ENCODE measurements around the gene L3MBTL4.

L3MBTL4 gene

DNA sequence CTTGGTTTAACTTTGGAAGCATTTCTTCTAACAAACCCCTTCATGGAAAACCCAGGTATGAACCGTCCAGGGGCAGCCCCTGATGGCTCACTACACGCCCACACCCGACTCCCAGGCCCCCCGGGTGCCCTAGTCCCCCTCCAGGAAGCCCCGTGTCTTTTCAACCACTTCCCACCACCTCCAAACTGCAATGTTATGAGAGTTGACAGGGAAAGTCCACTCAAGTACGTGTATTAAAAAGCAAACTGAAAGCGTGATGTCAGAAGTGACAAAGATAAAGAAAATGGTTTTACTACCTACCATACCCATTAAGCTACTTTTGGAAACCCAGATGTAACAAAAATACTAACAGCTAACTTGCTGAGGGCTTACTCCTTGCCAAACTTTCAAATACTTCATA lies 51.5 kb downstream of the L3MBTL4 start:
- DNase-seq, result no peak

DNA sequence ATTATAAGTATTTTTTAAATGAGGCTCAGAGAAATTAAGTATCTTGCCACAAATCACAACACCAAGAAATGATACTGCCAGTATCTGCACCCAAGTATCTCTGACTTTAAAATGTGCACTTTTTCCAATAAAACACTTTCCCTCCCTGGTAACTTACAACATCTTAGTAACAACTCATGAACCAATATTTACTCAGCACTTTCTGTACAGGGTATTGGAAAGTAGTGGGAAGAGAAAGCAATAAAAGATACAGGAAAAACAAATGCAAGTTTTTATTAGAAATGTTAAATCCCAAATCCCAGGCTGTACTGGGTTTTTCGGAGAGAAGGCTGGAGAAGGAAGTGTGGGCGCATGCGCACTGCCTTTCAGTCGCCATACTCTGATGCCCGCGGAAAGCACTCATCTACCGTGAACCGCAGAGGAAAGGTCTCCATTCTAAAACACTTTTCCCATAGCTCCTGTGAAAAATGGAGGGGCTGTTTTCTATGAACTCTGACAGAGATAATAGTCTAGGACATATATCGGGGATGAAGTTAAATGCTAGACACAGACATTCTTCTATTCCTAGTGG lies 52.1 kb downstream of the L3MBTL4 start:
- DNase-seq, result no peak

DNA sequence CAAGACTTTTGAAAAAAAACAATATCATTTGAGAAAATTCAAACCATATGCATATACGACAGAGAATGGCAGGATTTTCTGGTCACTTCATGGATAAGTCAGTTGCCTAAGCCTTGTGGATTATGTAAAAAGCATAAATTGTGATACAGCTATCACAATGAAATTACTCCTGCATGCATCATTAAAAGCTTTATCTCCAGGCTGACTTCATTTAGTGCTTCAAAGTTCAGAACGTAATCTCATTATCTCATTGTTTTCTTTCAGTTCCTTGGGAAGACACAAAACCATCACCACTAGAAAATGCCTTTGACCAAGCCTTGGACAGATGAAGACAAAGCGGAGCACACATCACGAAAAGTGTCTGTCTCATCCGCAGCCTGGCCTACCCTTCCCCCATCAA lies 57.0 kb downstream of the L3MBTL4 start:
- DNase-seq, result no peak

DNA sequence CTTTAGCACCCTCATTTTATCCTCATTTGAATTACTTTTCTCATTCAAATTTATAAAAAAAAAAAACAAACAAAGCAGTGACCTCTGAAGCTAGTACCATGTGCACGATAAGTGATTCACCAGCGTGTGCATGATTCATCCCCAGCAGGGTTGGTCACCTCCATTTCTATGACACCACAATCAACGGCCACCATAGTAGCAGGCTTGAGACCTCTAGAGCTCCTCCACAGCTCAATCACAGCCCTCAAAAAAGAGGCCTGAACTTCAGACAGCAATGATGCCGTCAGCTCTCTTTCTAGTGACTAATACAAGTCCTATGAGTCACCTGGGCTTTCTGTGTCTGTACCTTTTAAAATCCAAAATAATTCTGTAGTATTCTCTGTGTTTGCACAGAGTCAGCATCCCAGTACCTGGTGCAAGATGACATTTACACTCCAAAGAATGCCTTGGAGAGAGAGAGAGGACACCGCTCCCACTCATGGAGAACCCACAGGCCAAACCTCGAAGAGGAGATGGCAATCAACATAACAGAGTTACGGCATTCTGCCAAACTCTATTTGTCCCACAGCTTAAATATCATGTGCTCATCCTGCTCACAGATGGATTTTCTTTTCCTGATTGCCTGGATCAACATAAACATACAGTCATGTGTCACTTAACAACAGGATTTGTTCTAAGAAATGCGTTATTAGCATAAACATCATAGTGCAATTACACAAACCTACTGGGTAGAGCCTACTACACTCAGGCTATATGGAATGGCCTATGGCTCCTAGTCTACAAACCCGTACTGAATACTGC lies 58.7 kb downstream of the L3MBTL4 start:
- no peak for DNase-seq

DNA sequence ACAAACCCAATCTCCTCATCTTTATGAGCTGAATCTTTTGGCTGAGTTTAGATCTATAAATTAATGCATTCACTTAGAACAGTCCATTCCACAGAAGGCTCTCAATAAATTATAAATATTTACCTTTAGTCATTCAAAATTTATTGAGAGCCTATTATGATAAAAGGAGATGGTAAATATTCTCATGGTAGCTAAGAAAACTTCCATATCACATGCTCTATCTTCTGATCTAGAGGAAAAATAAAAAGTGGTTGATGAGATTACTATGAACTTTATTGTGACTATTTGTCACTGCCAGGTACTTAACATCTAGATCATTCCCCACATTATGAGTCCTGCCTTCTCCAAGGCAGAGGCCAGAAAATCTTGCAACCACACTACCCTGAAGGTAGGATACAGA lies 62.4 kb downstream of the L3MBTL4 start:
- DNase-seq, result no peak

DNA sequence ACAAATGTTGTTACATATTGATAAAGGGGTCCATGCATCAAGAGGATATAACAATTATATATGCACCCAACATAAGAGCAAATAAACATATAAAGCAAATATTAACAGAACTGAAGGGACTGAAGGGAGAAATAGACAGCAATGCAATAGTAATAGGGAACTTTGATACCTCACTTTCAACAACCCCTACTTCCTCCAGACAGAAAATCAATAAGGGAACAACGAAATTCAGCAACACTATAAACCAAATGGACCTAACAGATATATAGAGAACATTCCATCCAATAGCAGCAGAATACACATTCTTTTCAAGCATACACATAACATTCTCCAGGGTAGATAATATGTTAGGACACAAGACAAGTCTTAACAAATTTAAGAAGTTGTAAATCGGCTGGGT lies 71.7 kb downstream of the L3MBTL4 start:
- no peak for DNase-seq

DNA sequence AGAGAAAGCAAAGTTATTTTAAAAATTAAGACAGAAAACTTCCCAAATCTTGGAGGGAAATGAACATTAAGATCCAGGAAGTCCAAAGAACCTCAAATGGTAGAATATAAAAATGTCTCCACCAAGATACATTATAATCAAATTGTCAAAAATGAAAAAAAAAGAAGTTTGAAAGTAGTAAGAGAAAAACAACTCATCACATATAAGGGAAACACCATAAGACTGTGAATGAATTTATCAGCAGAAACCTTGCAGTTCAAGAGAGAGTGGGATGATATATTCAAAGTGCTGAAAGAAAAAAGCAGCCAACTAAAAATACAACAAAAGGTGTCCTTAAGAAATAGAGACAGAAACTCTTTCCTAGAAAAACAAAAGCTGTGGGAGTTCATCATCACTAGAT lies 73.0 kb downstream of the L3MBTL4 start:
- no peak for DNase-seq

DNA sequence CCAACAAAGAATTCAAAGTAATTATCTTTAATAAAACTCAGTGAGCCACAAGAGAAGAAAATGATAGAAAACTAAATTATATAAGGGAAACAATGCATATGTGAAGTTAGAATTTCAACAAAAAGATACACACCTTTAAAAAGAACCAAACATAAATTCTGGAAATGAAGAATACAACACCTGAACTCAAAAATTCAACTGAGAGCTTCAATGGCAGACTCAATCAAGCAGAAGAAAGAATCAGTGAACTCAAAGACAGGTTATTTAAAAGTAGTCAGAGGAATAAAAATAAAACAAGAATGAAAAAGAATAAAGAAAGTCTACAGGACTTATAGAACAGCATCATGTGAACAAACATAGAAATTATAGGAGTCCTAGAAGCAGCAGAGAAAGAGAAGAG lies 73.4 kb downstream of the L3MBTL4 start:
- DNase-seq, result no peak

DNA sequence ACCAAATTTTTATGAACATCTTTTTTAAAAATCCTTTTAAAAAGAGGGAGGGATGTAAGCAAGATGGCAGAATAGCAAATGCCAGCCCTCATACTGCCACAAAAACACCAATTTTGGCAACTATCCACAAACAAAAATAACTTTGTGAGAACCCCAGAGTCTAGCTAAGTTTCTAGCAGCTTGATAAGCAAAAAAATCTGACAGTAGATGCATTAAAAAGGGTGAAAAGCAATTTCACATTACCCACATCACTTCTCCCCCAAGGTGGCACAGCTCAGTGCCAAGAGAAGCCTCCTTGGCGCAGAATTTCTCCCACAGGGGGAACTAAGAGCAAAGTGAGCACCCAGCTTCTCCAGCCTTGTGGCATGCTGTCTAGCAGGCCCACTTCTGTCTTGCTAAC lies 74.6 kb downstream of the L3MBTL4 start:
- no peak for DNase-seq

DNA sequence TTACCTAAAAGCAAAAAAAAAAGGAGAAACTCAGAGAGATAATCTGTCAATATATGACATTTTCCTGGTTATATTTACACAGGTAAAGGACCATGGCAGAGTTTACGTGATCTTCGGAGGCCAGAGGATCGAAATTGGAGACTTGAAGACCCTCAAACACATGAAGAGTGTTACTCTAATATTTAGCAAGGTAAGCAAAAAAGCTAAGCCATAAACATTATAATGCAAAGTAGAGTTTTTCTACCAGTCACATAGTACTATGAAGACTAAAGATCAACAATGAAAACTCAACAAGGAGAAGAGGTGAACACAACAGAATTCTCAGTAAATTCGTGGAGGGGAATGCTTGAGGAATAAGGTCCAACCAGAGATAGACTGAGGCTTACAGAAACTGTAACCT lies 78.5 kb downstream of the L3MBTL4 start:
- no peak for DNase-seq

DNA sequence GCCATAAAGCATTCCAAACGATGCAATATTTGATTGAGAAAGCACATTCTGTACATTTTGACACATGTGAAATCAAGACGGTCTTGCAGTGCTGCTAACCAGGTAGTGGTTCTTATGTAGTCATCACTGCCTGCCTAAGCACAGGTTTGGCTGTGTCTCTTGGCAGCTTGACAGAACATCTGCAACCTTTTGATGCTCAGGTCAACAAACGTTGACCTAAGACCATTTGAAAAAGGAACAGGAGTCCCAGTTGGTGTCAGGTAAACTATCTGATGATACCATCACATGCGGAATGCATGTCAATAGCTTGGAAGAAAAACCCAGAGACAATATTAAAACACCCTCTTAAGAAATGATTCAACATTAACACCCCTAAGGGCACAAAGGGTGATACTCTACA lies 80.7 kb downstream of the L3MBTL4 start:
- DNase-seq, result no peak

DNA sequence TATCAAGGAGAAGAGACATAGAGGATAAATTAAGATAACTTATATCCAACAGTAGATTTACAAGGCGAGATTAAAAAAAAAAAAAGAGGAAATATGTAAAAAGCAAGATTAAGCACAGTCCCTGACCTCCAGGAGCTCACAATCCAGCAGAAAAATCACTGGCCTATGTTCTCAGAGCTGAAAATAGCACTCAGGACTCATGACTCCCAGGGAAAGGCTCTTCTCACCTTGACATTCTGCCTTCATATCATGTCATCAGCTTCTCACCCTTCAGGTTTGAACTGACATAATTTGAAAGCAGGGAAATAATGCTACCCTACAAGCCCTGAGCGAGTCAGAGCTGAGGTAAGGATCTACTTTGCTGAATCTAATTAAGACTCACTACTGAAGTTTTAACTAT lies 82.8 kb downstream of the L3MBTL4 start:
- no peak for DNase-seq

DNA sequence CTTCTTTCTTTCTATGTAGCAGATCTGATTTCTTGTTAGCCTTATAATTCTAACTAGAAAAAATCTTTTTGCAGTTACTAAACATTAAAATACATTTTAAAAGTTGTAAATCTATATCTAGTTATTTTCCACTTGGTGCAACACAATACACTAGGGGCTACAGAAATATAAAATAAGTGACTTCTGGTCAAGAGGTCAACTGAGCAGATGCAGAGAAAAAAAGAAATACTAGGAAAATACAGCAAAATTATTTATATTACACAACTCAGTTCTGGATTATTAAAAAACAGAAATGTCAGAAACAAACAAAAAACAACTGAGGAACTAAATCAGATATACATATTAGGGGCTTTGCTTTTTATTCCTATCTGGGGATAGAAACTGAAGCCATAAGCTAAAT lies 83.9 kb downstream of the L3MBTL4 start:
- no peak for DNase-seq

DNA sequence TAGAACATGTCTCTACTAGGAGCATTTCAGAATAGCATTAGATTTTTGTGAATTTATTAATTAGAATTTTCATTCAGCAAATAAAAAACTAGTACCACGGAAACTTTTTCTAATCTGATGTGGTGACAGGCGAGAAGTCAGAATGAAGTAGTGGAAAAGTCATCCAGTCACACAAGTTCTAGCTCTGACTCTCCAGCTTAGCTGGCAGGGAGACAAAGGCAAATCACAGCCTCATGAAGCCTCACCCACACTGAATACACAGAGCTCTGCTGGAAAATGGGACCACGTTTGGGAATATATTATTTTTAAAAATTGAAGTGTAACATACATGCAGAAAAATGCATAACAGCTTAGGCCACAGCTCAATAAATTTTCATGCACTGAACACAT lies 86.1 kb downstream of the L3MBTL4 start:
- DNase-seq, result no peak

DNA sequence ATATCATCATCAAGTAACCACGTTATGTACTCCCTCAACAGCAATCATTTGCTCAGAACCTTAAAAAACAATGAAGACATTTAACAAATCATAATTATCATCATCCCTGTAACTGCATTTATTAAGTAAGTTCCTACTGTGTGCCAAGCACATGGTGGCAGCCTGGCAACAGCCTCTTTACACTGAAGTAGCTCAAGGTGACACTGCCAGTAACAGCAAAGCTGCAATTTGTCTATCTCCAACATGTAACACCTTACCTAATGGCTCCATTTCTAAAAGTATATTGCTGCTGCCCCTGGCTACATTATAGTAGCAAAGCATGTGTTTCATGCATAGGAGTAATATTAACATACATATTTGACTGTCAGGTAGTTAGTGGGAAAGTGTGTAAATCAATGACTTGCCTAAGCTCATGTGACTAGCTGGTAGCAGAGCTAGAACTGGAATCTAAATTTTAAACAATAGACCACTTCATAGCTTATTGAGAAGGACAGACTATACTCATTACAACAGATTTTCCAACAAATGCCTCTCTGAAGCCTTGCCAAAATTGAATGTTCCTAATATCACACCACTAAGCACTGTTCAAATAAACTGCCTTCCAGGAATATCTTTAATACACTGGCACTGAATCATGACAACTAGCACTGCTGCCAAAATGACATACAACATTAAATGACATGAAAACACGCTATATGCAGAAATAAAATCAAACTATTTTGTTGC lies 86.7 kb downstream of the L3MBTL4 start:
- no peak for DNase-seq

DNA sequence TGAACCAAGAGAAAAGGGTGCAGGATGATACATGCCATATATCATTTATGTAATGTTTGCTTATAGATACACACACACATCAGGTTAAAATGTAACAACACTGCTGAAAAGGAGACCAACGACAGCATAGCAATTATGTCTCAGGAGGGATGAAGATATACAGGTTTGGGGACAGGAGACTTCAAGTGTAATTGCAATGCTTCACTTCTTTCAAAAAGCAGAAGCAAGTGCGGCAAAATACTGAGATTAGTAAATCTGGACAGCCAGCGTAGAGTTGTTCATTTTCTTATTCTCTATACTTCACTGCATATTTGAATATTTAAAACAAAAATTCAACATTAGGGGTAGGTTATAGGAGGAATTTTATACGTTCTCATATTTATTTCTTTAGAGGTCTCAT lies 87.2 kb downstream of the L3MBTL4 start:
- no peak for DNase-seq

DNA sequence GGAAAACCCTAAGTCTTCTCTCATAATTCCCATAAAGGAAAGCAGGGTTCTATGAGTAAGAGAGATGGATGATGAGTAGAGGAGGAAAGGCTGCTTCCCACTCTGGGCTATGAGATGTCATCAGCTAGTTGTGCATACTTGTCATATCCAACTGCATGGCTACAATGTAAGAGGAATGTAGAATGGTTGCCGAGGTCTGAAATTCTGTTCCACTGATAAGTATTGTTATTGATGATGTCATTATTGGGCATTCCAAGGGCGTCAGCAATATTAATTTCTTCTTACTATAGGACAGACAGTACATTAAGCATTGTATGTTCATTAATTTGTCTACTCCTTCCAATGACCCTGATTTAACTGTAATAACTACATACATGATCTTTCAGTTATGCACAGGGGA lies 88.1 kb downstream of the L3MBTL4 start:
- DNase-seq, result no peak

DNA sequence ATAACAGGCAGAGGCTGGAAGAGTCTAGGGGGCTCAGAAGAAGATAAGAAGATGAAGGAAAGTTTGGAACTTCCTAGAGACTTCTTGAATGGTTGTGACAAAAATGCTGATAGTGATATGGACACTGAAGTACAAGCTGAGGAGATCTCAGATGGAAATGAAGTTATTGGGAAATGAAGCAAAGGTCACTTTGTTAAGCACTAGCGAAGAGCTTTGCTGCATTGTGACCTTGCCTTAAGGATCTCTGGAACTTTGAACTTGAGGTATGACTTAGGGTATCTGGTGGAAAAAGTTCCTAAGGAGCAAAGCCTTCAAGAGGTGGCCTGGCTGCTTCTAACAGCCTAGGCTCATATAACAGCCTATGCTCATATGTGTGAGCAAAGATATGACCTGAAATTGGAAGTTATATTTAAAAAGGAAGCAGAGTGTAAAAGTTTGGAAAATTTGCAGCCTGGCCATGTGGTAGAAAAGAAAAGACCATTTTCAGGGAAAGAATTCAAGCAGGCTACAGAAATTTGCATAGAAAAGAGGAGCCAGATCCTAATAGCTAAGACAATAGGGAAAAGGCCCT lies 91.3 kb downstream of the L3MBTL4 start:
- no peak for DNase-seq

DNA sequence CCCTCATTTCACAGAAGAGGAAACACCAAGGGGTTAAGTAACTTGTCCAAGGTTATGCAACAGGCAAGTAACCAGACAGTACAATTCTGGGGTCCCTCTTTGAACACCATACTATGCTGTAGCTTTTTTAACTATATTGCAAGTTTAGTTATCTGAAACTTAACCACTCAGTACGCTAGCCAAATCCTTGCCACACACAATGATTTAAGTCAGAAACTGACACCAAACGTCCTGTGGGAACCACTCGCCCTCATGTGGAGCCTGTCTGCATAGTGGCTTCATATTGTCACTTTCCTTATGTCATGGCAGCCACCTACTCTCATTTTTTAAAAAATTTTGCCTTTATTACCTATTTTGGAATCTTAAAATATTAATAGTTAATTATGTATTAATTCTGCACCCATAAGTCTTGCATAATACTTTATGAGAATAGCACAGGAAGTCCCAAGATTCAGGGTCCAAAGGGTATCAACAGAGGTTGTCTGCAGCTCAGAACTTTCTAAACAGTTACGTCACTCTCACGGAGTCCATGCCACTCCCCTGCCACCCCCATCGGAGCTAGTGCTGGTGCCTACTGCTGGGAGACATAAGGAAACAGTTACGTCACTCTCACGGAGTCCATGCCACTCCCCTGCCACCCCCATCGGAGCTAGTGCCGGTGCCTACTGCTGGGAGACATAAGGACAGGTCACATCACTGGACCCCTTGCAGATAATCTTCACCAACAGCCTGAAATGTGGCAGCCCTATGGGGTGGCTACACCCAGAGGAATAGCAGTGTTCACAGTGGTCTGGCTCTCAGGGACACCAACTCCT lies 99.0 kb downstream of the L3MBTL4 start:
- no peak for DNase-seq

DNA sequence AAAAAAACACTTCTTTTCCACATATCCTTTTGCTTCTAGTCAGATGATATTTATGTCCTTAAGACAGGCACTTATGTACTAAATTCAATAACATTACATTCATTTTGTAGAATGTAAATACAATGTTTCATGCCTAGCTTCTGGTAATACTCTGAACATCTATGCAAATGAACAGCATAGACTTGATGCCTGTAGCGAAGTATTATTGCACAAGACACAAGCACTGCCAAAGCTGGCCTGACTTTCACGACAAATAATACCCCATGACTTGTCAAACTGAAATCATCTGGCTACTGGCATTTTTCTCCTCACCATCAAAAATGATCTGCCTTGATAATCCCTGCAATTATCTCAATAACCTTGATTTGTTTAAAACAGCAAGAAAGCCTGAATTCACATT lies 101.3 kb downstream of the L3MBTL4 start:
- DNase-seq, result no peak

DNA sequence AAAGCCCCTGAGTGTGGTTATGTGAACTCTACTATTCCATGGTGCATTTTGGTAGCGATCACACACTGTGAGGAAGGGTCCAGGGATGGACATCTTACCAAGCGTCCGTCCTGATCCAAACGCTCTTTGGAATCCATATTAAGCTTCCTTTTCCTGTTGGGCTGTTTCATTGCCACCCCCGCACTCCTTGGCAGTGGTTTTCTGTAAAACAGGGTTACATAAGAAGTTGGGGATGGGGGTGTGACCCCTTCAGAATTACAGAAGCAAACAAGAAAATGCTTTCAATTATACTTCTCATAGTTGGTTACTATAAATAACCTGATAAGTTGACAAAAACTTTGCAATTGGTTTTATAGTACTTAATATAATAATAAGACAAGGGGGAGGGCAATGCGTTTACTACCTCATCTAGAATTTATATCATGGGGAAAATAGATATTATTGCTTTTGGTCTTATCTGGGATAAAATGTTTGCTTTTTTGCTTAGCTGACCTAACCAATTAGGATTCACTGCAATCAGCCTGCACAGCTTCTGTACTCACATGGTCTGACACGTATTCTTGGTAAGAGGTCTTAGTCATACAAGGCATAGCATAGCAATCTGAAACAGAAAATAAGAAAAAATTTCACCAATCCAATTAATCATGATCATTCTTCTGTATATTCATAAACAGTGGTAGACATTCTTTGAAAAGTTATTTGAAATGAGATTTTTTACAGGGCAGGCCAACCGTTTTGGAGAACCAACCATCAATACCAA lies 103.1 kb downstream of the L3MBTL4 start:
- no peak for DNase-seq

DNA sequence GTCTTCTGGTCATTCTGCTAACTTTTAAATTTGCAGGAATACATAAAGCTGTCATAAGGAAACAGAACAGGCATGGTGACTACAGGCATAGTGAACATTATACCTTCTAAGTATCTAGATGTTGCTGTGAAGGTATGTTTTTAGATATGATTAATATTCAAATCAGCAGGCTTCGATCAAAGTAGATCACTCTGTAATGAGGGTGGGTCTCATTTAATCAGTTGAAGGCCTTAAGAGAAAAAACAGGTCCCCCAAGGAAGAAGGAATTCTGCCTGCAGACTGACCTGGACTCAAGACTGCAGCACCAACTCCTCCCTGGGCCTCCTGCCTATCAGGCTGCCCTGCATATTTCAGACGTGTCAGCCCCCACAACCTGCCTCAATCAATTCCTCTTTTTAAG lies 104.0 kb downstream of the L3MBTL4 start:
- no peak for DNase-seq
